Mononuclear cell (primary cell): ENCODE data around the gene MORC2. TPM values are rescaled to one million over a fixed set of nuclear protein-coding genes. Genes with fewer than 3 reads are reported as not detected.

Experiments
- H3K27me3 ChIP-seq: 2 replicates; pipeline ENCODE4 v1.6.0; 2011; ENCODE audit warnings: low read length, control low read depth; ENCODE audit not compliant: insufficient read depth
- H3K4me1 ChIP-seq: 2 replicates; pipeline ENCODE4 v1.5.1; 2011; ENCODE audit warnings: mild to moderate bottlenecking, low read length, control low read depth; ENCODE audit not compliant: insufficient read depth
- H3K4me3 ChIP-seq: 2 replicates; pipeline ENCODE4 v1.5.1; 2011; ENCODE audit warnings: mild to moderate bottlenecking, low read length, moderate library complexity
- H3K9me3 ChIP-seq: 2 replicates; pipeline ENCODE4 v1.5.1; 2011; ENCODE audit warnings: low read depth, mild to moderate bottlenecking, control low read depth, low read length
- total RNA-seq: library from RNA; depleted of rRNA; stranded (reverse); fragments of >200 nt; gene quantifications from one replicate; pipeline ENCODE4 v1.2.3, GENCODE V29; 2012

MORC2 gene
- total RNA-seq, 1 donor, result 12.9 TPM

- no peaks in the 10 kb centered on the region for H3K4me1 ChIP-seq
- H3K9me3 ChIP-seq, result no peaks in the 10 kb centered on the region
- H3K27me3 ChIP-seq, result no peaks in the 10 kb centered on the region
- H3K4me3 ChIP-seq, result no peak overlapping the region
These were observed 89.2 kb downstream of the MORC2 start for GRCh38 chr22:30879415-30879797.

- H3K27me3 ChIP-seq, result no peaks in the 10 kb centered on the region
- no peaks in the 10 kb centered on the region for H3K4me1 ChIP-seq
- no peaks in the 10 kb centered on the region for H3K9me3 ChIP-seq
- H3K4me3 ChIP-seq, result no peak overlapping the region
These were observed 89.8 kb downstream of the MORC2 start for GRCh38 chr22:30878516-30879414.

GRCh38 chr22:30877662-30878515 lies 90.7 kb downstream of the MORC2 start:
- H3K27me3 ChIP-seq, result no peaks in the 10 kb centered on the region
- H3K4me3 ChIP-seq, result no peak overlapping the region
- H3K4me1 ChIP-seq, result no peaks in the 10 kb centered on the region
- no peaks in the 10 kb centered on the region for H3K9me3 ChIP-seq

GRCh38 chr22:30876915-30877553 lies 91.5 kb downstream of the MORC2 start:
- no peaks in the 10 kb centered on the region for H3K4me1 ChIP-seq
- H3K9me3 ChIP-seq, result no peaks in the 10 kb centered on the region
- H3K27me3 ChIP-seq, result no peaks in the 10 kb centered on the region
- no peak overlapping the region for H3K4me3 ChIP-seq

- no peak overlapping the region for H3K4me3 ChIP-seq
These were observed 92.3 kb downstream of the MORC2 start for GRCh38 chr22:30876221-30876751.

GRCh38 chr22:30875481-30876215 lies 92.9 kb downstream of the MORC2 start:
- H3K27me3 ChIP-seq, result no peaks in the 10 kb centered on the region
- no peak overlapping the region for H3K4me3 ChIP-seq
- no peaks in the 10 kb centered on the region for H3K4me1 ChIP-seq
- no peaks in the 10 kb centered on the region for H3K9me3 ChIP-seq

More at GRCh38 chr22:30876221-30876751, 92.3 kb downstream of the MORC2 start:
- H3K4me1 ChIP-seq, result no peaks in the 10 kb centered on the region
- H3K27me3 ChIP-seq, result no peaks in the 10 kb centered on the region
- H3K9me3 ChIP-seq, result no peaks in the 10 kb centered on the region

Other genes starting within 250 kb of the MORC2 start
- 82.0 TPM for gene TUG1, start 491 bp upstream of the MORC2 start, total RNA-seq
- 2.8 TPM for gene SMTN, start 112.5 kb upstream of the MORC2 start, total RNA-seq
- gene SELENOM, start 138.8 kb upstream of the MORC2 start, total RNA-seq, result 14.6 TPM
- gene INPP5J, start 154.2 kb upstream of the MORC2 start, total RNA-seq, result not detected
- not detected for gene PLA2G3, start 171.7 kb upstream of the MORC2 start, total RNA-seq
- gene RNF185, start 191.4 kb upstream of the MORC2 start, total RNA-seq, result 15.0 TPM
- 19.7 TPM for gene LIMK2, start 243.5 kb upstream of the MORC2 start, total RNA-seq